GM23338 (cell line): ENCODE measurements around the gene NRG3. TPM values are rescaled to one million over a fixed set of nuclear protein-coding genes. Genes with fewer than 3 reads are reported as not detected.
A peak's percentile ranks its signal among the peaks of the same experiment; 100 is the strongest.

Experiments used
- ATAC-seq: fragments of 200-7000 bp; cut with Tn5 transposase; 3 replicates; pipeline ENCODE4 v1.9.1; 2020
- DNase-seq: peaks from one replicate; pipeline ENCODE4 v3.0.0-alpha.2; 2015; ENCODE audit warnings: low spot score
- H2AFZ ChIP-seq: fragments of 200-600 bp; sonication (generic); 2 replicates; pipeline ENCODE4 v1.8.0; 2016; ENCODE audit warnings: antibody characterized with exemption, mild to moderate bottlenecking, moderate library complexity
- H3F3A ChIP-seq: fragments of 200-600 bp; sonication (generic); replicated peaks from 2 replicates; pipeline ENCODE4 v1.8.0; 2017; ENCODE audit warnings: antibody characterized with exemption, mixed run types, low read depth
- H3K27ac ChIP-seq: fragments of 200-600 bp; sonication (generic); 2 replicates; pipeline ENCODE4 v1.6.1; 2016; ENCODE audit warnings: low read depth
- H3K27me3 ChIP-seq: fragments of 200-600 bp; sonication (generic); 2 replicates; pipeline ENCODE4 v1.8.0; 2016; ENCODE audit warnings: mild to moderate bottlenecking, mixed run types, moderate library complexity; ENCODE audit not compliant: insufficient read depth
- H3K36me3 ChIP-seq: fragments of 200-600 bp; sonication (generic); 2 replicates; pipeline ENCODE4 v1.8.0; 2016; ENCODE audit warnings: mild to moderate bottlenecking; ENCODE audit not compliant: insufficient read depth
- H3K4me1 ChIP-seq: fragments of 200-600 bp; sonication (generic); 2 replicates; pipeline ENCODE4 v1.8.0; 2016; ENCODE audit warnings: mild to moderate bottlenecking, moderate library complexity; ENCODE audit not compliant: insufficient read depth
- H3K4me2 ChIP-seq: fragments of 200-600 bp; sonication (generic); 2 replicates; pipeline ENCODE4 v1.7.1; 2017; ENCODE audit warnings: mixed run types
- H3K4me3 ChIP-seq: fragments of 200-600 bp; sonication (generic); 2 replicates; pipeline ENCODE4 v1.6.1; 2016; ENCODE audit warnings: mixed run types
- H3K79me2 ChIP-seq: fragments of 200-600 bp; sonication (generic); replicated peaks from 2 replicates; pipeline ENCODE4 v1.8.0; 2017; ENCODE audit warnings: mild to moderate bottlenecking; ENCODE audit not compliant: insufficient read depth
- H3K9me2 ChIP-seq: fragments of 200-600 bp; sonication (generic); 2 replicates; pipeline ENCODE4 v1.8.0; 2017; ENCODE audit not compliant: insufficient read depth
- H4K20me1 ChIP-seq: fragments of 200-600 bp; sonication (generic); replicated peaks from 2 replicates; pipeline ENCODE4 v1.8.0; 2017; ENCODE audit warnings: mild to moderate bottlenecking; ENCODE audit not compliant: insufficient read depth
- H3K27ac Mint-ChIP-seq: 2 replicates; pipeline ENCODE4 v1.8.0; 2020; ENCODE audit warnings: inconsistent platforms, mild to moderate bottlenecking, moderate library complexity, mixed read lengths
- H3K27me3 Mint-ChIP-seq: 3 replicates; pipeline ENCODE4 v1.8.0; 2022; ENCODE audit warnings: low read depth, mild to moderate bottlenecking, moderate library complexity, mixed read lengths, inconsistent platforms; ENCODE audit not compliant: insufficient read depth, poor library complexity
- H3K36me3 Mint-ChIP-seq: 3 replicates; pipeline ENCODE4 v1.8.0; 2021; ENCODE audit warnings: low read depth, mild to moderate bottlenecking, inconsistent platforms, moderate library complexity, mixed read lengths
- H3K4me1 Mint-ChIP-seq: 3 replicates; pipeline ENCODE4 v1.8.0; 2020; ENCODE audit warnings: mild to moderate bottlenecking, inconsistent platforms, mixed read lengths
- H3K4me3 Mint-ChIP-seq: 3 replicates; pipeline ENCODE4 v1.8.0; 2021; ENCODE audit warnings: moderate library complexity, mild to moderate bottlenecking, inconsistent platforms, mixed read lengths
- H3K9me3 Mint-ChIP-seq: 3 replicates; pipeline ENCODE4 v1.8.0; 2020; ENCODE audit warnings: moderate library complexity, mild to moderate bottlenecking, inconsistent platforms, mixed read lengths
- CREB1 ChIP-seq: fragments of 250-450 bp; sonication (Bioruptor Pico); IDR thresholded peaks from 2 replicates; pipeline ENCODE4 v1.5.0; 2020; ENCODE audit warnings: low read depth, mild to moderate bottlenecking, moderate library complexity
- EZH2 ChIP-seq: fragments of 200-600 bp; sonication (generic); IDR thresholded peaks from one replicate; pipeline ENCODE4 v1.8.0; 2017; ENCODE audit warnings: antibody characterized with exemption, mild to moderate bottlenecking, low read depth; ENCODE audit not compliant: unreplicated experiment
- EZH2phosphoT487 ChIP-seq: fragments of 200-600 bp; sonication (generic); IDR thresholded peaks from one replicate; pipeline ENCODE4 v1.8.1; 2018; ENCODE audit warnings: antibody characterized with exemption; ENCODE audit not compliant: unreplicated experiment
- JUNB ChIP-seq: IDR thresholded peaks from one replicate; pipeline ENCODE4 v1.6.1; 2016; ENCODE audit warnings: antibody characterized with exemption; ENCODE audit not compliant: unreplicated experiment
- POLR2AphosphoS5 ChIP-seq: IDR thresholded peaks from 2 replicates; pipeline ENCODE4 v1.6.1; 2016; ENCODE audit warnings: antibody characterized with exemption, low read depth
- STAT1 ChIP-seq: IDR thresholded peaks from one replicate; pipeline ENCODE4 v1.6.1; 2016; ENCODE audit warnings: antibody characterized with exemption; ENCODE audit not compliant: unreplicated experiment
- ZNF331 ChIP-seq: fragments of 250-450 bp; sonication (Bioruptor Pico); IDR thresholded peaks from 2 replicates; pipeline ENCODE4 v1.5.0; 2020; ENCODE audit warnings: low read depth, mild to moderate bottlenecking, moderate library complexity
- polyA plus RNA-seq: library from polyadenylated mRNA; unstranded; fragments of >200 nt; fragmentation: Nextera tagmentation; extraction: Ambion mirVana; gene quantifications from 2 replicates; pipeline ENCODE4 v1.2.1, GENCODE V29; 2016
- total RNA-seq: library from RNA; depleted of rRNA; stranded (reverse); fragments of >200 nt; shearing (Covaris generic); gene quantifications from 2 replicates; pipeline ENCODE4 v1.2.3, GENCODE V29; 2014
- TF ChIP-seq, protein P1 (sequence below): IDR thresholded peaks from one replicate; pipeline ENCODE4 v1.6.1; 2018; ENCODE audit warnings: antibody characterized with exemption; ENCODE audit not compliant: unreplicated experiment
- TF ChIP-seq, protein P2 (sequence below): IDR thresholded peaks from 2 replicates; pipeline ENCODE4 v1.6.1; 2016; ENCODE audit warnings: antibody characterized with exemption
- TF ChIP-seq, protein P3 (sequence below): fragments of 250-450 bp; sonication (Bioruptor Pico); IDR thresholded peaks from 2 replicates; pipeline ENCODE4 v1.5.0; 2020; ENCODE audit warnings: mild to moderate bottlenecking, moderate library complexity

Gene NRG3
- total and polyA plus RNA-seq, 2 experiments from 2014 or later = 1.9 to 3.9 TPM

DNA sequence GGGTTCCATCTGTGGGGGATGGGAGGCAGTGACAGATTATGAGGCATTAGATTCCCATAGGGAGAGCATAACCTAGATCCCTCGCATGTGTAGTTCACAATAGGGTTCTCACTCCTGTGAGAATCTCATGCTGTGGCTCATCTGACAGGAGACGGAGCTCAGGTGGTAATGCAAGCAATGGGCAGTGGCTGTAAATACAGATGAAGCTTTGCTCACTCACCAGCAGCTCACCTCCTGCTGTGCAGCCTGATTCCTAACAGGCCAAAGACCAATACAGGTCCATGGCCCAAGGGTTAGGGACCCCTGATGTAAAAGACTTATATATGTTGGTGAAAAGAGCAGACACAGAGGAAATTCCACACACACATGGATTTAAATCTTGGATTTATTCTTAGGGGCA is 370.2 kb downstream of the NRG3 start:
- no peak overlapping the region for H3K27ac ChIP-seq

DNA sequence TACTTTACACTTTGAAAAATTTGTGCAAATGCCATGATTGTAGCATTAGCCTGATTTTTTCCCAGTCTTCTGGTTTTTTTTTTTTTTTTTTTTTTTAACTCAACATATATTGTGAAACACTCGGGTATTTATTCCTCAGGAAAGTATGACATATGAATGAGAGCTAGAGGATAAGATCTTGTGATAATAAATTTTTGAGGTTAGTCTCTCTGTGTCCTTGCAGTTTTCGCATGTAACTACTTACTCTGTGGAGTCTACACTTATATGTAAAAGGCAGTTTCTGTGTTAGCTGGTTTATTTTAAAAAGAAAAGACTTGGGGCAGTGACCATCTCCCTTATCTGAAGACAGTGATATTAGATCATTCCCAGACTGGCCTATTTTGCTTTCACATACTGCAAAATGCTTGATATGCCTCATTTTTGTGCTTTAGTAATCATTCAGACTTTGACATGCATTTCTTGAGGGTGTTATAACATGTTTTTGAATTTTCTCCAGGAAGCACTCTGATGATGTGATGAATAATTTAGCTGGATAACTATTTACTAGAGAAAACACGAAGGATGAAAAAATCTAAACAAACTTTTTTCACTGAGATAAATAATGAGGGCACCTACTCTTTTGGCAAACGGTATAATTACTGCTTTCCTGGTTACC is 371.0 kb downstream of the NRG3 start:
- no peak overlapping the region for H3K27ac Mint-ChIP-seq
- DNase-seq (no peak), ATAC-seq (no peak)
- H3K9me3 Mint-ChIP-seq = no peaks in the 10 kb centered on the region
- Histone ChIP-seq H4K20me1 (no peaks in the 10 kb centered on the region), H2AFZ (no peak overlapping the region), H3K4me2 (no peak overlapping the region), H3K9me2 (peaks cover 5% of the 10 kb centered on the region; the same call in 1 of the 2 replicates), H3F3A (no peaks in the 10 kb centered on the region), H3K4me3 (no peak overlapping the region), H3K27ac (no peak overlapping the region), H3K36me3 (no peaks in the 10 kb centered on the region), H3K79me2 (no peaks in the 10 kb centered on the region), H3K4me1 (peaks cover 21% of the 10 kb centered on the region), H3K27me3 (no peaks in the 10 kb centered on the region)
- peaks cover 42% of the 10 kb centered on the region for H3K4me1 Mint-ChIP-seq
- peaks cover 2% of the 10 kb centered on the region; the same call in 1 of the 3 replicates for H3K36me3 Mint-ChIP-seq
- no peaks in the 10 kb centered on the region for H3K27me3 Mint-ChIP-seq
- no peak overlapping the region for H3K4me3 Mint-ChIP-seq
- TF ChIP-seq STAT1 = no peak
- no peak for TF ChIP-seq CREB1 (CRISPR knock-in tag)
- TF ChIP-seq EZH2phosphoT487 = no peak
- TF ChIP-seq EZH2 = no peak
- TF ChIP-seq, protein P1, sequence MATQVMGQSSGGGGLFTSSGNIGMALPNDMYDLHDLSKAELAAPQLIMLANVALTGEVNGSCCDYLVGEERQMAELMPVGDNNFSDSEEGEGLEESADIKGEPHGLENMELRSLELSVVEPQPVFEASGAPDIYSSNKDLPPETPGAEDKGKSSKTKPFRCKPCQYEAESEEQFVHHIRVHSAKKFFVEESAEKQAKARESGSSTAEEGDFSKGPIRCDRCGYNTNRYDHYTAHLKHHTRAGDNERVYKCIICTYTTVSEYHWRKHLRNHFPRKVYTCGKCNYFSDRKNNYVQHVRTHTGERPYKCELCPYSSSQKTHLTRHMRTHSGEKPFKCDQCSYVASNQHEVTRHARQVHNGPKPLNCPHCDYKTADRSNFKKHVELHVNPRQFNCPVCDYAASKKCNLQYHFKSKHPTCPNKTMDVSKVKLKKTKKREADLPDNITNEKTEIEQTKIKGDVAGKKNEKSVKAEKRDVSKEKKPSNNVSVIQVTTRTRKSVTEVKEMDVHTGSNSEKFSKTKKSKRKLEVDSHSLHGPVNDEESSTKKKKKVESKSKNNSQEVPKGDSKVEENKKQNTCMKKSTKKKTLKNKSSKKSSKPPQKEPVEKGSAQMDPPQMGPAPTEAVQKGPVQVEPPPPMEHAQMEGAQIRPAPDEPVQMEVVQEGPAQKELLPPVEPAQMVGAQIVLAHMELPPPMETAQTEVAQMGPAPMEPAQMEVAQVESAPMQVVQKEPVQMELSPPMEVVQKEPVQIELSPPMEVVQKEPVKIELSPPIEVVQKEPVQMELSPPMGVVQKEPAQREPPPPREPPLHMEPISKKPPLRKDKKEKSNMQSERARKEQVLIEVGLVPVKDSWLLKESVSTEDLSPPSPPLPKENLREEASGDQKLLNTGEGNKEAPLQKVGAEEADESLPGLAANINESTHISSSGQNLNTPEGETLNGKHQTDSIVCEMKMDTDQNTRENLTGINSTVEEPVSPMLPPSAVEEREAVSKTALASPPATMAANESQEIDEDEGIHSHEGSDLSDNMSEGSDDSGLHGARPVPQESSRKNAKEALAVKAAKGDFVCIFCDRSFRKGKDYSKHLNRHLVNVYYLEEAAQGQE = no peak
- no peak for TF ChIP-seq POLR2AphosphoS5
- TF ChIP-seq, protein P2, sequence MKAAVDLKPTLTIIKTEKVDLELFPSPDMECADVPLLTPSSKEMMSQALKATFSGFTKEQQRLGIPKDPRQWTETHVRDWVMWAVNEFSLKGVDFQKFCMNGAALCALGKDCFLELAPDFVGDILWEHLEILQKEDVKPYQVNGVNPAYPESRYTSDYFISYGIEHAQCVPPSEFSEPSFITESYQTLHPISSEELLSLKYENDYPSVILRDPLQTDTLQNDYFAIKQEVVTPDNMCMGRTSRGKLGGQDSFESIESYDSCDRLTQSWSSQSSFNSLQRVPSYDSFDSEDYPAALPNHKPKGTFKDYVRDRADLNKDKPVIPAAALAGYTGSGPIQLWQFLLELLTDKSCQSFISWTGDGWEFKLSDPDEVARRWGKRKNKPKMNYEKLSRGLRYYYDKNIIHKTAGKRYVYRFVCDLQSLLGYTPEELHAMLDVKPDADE = no peak
- TF ChIP-seq, protein P3, sequence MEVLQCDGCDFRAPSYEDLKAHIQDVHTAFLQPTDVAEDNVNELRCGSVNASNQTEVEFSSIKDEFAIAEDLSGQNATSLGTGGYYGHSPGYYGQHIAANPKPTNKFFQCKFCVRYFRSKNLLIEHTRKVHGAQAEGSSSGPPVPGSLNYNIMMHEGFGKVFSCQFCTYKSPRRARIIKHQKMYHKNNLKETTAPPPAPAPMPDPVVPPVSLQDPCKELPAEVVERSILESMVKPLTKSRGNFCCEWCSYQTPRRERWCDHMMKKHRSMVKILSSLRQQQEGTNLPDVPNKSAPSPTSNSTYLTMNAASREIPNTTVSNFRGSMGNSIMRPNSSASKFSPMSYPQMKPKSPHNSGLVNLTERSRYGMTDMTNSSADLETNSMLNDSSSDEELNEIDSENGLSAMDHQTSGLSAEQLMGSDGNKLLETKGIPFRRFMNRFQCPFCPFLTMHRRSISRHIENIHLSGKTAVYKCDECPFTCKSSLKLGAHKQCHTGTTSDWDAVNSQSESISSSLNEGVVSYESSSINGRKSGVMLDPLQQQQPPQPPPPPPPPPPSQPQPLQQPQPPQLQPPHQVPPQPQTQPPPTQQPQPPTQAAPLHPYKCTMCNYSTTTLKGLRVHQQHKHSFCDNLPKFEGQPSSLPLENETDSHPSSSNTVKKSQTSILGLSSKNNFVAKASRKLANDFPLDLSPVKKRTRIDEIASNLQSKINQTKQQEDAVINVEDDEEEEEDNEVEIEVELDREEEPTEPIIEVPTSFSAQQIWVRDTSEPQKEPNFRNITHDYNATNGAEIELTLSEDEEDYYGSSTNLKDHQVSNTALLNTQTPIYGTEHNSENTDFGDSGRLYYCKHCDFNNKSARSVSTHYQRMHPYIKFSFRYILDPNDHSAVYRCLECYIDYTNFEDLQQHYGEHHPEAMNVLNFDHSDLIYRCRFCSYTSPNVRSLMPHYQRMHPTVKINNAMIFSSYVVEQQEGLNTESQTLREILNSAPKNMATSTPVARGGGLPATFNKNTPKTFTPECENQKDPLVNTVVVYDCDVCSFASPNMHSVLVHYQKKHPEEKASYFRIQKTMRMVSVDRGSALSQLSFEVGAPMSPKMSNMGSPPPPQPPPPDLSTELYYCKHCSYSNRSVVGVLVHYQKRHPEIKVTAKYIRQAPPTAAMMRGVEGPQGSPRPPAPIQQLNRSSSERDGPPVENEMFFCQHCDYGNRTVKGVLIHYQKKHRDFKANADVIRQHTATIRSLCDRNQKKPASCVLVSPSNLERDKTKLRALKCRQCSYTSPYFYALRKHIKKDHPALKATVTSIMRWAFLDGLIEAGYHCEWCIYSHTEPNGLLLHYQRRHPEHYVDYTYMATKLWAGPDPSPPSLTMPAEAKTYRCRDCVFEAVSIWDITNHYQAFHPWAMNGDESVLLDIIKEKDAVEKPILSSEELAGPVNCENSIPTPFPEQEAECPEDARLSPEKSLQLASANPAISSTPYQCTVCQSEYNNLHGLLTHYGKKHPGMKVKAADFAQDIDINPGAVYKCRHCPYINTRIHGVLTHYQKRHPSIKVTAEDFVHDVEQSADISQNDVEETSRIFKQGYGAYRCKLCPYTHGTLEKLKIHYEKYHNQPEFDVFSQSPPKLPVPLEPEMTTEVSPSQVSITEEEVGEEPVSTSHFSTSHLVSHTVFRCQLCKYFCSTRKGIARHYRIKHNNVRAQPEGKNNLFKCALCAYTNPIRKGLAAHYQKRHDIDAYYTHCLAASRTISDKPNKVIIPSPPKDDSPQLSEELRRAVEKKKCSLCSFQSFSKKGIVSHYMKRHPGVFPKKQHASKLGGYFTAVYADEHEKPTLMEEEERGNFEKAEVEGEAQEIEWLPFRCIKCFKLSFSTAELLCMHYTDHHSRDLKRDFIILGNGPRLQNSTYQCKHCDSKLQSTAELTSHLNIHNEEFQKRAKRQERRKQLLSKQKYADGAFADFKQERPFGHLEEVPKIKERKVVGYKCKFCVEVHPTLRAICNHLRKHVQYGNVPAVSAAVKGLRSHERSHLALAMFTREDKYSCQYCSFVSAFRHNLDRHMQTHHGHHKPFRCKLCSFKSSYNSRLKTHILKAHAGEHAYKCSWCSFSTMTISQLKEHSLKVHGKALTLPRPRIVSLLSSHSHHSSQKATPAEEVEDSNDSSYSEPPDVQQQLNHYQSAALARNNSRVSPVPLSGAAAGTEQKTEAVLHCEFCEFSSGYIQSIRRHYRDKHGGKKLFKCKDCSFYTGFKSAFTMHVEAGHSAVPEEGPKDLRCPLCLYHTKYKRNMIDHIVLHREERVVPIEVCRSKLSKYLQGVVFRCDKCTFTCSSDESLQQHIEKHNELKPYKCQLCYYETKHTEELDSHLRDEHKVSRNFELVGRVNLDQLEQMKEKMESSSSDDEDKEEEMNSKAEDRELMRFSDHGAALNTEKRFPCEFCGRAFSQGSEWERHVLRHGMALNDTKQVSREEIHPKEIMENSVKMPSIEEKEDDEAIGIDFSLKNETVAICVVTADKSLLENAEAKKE = no peak
- TF ChIP-seq ZNF331 (CRISPR knock-in tag) = no peak

More for the DNA sequence above, 370.2 kb downstream of the NRG3 start:
- TF ChIP-seq POLR2AphosphoS5 (no peak), JUNB (no peak), STAT1 (no peak)
- Histone ChIP-seq H2AFZ (no peak overlapping the region), H3K9me2 (no peaks in the 10 kb centered on the region), H3K27me3 (no peaks in the 10 kb centered on the region), H4K20me1 (no peaks in the 10 kb centered on the region), H3K79me2 (no peaks in the 10 kb centered on the region), H3F3A (no peaks in the 10 kb centered on the region), H3K4me1 (peaks cover 16% of the 10 kb centered on the region), H3K4me3 (no peak overlapping the region), H3K36me3 (no peaks in the 10 kb centered on the region), H3K4me2 (no peak overlapping the region)
- H3K27me3 Mint-ChIP-seq = no peaks in the 10 kb centered on the region
- H3K9me3 Mint-ChIP-seq = no peaks in the 10 kb centered on the region
- peaks cover 2% of the 10 kb centered on the region; the same call in 1 of the 3 replicates for H3K36me3 Mint-ChIP-seq
- no peak overlapping the region for H3K27ac Mint-ChIP-seq
- peak; percentile 32 for DNase-seq
- no peak overlapping the region for H3K4me3 Mint-ChIP-seq
- H3K4me1 Mint-ChIP-seq = peaks cover 38% of the 10 kb centered on the region
- peak; percentile 65 for ATAC-seq
